K562 (cell line): ENCODE data around the gene CEP41.

Source experiments
- MEF2D ChIP-seq: conservative IDR thresholded peaks from 2 replicates; pipeline ENCODE4 v1.6.1; 2016; ENCODE audit warnings: low read depth, missing genetic modification characterization, missing compliant biosample characterization
- POLR2AphosphoS5 ChIP-seq: IDR thresholded peaks from 2 replicates; pipeline ENCODE4 v1.6.1; 2011; ENCODE audit warnings: mild to moderate bottlenecking, low read depth, low read length, moderate library complexity; ENCODE audit not compliant: control insufficient read depth, insufficient read depth
- TF ChIP-seq, protein P1 (sequence below), 2 experiments: fragments of 450-650 bp; formaldehyde crosslinking in 1 of 2; IDR thresholded peaks; 2 replicates each; pipeline versions ENCODE4 v1.4.0 to v1.6.1; 2014 to 2020; ENCODE audit warnings: mild to moderate bottlenecking in 2 of 2, borderline replicate concordance in 1 of 2, low read depth in 1 of 2

- TF ChIP-seq MEF2D, result no peak
- TF ChIP-seq POLR2AphosphoS5, result no peak
- TF ChIP-seq, protein P1, sequence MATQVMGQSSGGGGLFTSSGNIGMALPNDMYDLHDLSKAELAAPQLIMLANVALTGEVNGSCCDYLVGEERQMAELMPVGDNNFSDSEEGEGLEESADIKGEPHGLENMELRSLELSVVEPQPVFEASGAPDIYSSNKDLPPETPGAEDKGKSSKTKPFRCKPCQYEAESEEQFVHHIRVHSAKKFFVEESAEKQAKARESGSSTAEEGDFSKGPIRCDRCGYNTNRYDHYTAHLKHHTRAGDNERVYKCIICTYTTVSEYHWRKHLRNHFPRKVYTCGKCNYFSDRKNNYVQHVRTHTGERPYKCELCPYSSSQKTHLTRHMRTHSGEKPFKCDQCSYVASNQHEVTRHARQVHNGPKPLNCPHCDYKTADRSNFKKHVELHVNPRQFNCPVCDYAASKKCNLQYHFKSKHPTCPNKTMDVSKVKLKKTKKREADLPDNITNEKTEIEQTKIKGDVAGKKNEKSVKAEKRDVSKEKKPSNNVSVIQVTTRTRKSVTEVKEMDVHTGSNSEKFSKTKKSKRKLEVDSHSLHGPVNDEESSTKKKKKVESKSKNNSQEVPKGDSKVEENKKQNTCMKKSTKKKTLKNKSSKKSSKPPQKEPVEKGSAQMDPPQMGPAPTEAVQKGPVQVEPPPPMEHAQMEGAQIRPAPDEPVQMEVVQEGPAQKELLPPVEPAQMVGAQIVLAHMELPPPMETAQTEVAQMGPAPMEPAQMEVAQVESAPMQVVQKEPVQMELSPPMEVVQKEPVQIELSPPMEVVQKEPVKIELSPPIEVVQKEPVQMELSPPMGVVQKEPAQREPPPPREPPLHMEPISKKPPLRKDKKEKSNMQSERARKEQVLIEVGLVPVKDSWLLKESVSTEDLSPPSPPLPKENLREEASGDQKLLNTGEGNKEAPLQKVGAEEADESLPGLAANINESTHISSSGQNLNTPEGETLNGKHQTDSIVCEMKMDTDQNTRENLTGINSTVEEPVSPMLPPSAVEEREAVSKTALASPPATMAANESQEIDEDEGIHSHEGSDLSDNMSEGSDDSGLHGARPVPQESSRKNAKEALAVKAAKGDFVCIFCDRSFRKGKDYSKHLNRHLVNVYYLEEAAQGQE (IDR thresholded peaks at IDR 0.05; ENCODE audit: borderline replicate concordance), result no peak
- TF ChIP-seq, protein P1 (CRISPR knock-in tag; IDR thresholded peaks at IDR 0.05; ENCODE audit: low read depth), result no peak
Observed at GRCh38 chr7:130458257-130458656, 17.4 kb upstream of the CEP41 start.
